Caco-2 (cell line): Measurements from ENCODE around the gene LPCAT4. TPM values are rescaled to one million over a fixed set of nuclear protein-coding genes. Genes with fewer than 3 reads are reported as not detected.

Experiments used
- BruUV-seq: library from RNA; stranded (reverse); fragments of 400-500 nt; replicated peaks from 2 replicates; lab custom pipeline; 2021; lab: Mats Ljungman, UMichigan
- CTCF ChIA-PET: fragments of 300-600 bp; sonication (Branson Sonifier 250); formaldehyde crosslinking; loops from one replicate; lab custom pipeline; 2022; ENCODE audit warnings: antibody characterized with exemption; lab: Charles Lee
- POLR2A ChIA-PET: fragments of 300-600 bp; sonication (Branson Sonifier 250); formaldehyde crosslinking; loops from one replicate; lab custom pipeline; 2022; ENCODE audit warnings: antibody characterized with exemption; lab: Charles Lee
- DNase-seq, 2 experiments: peaks; one replicate each; pipeline versions ENCODE4 v3.0.0 to v3.0.0-alpha.2; 2020 to 2022
- H3K27me3 ChIP-seq: replicated peaks from 2 replicates; pipeline ENCODE4 v1.6.0; 2011; ENCODE audit warnings: low read length; ENCODE audit not compliant: control insufficient read depth, insufficient read depth
- H3K36me3 ChIP-seq: 2 replicates; pipeline ENCODE4 v1.5.1; 2011; ENCODE audit warnings: low read length; ENCODE audit not compliant: control insufficient read depth, insufficient read depth
- H3K4me1 ChIP-seq: fragments of 250-450 bp; sonication (Bioruptor Pico); 2 replicates; pipeline ENCODE4 v1.5.1; 2020; ENCODE audit warnings: mild to moderate bottlenecking
- H3K4me3 ChIP-seq: 2 replicates; pipeline ENCODE4 v1.5.1; 2011; ENCODE audit warnings: low read depth, mild to moderate bottlenecking, control low read depth, low read length
- H3K9me3 ChIP-seq: fragments of 250-450 bp; sonication (Bioruptor Pico); 2 replicates; pipeline ENCODE4 v1.5.1; 2020; ENCODE audit warnings: mild to moderate bottlenecking, moderate library complexity
- H3K27ac Mint-ChIP-seq: one replicate; pipeline ENCODE4 v1.8.0; 2022; ENCODE audit warnings: mixed read lengths; ENCODE audit not compliant: unreplicated experiment
- H3K27me3 Mint-ChIP-seq: one replicate; pipeline ENCODE4 v1.8.0; 2022; ENCODE audit warnings: mixed read lengths; ENCODE audit not compliant: insufficient read depth, unreplicated experiment
- H3K36me3 Mint-ChIP-seq: one replicate; pipeline ENCODE4 v1.8.0; 2022; ENCODE audit warnings: mild to moderate bottlenecking, mixed read lengths; ENCODE audit not compliant: insufficient read depth, unreplicated experiment
- H3K4me1 Mint-ChIP-seq: one replicate; pipeline ENCODE4 v1.8.0; 2022; ENCODE audit warnings: low read depth, mixed read lengths; ENCODE audit not compliant: unreplicated experiment
- H3K4me3 Mint-ChIP-seq: one replicate; pipeline ENCODE4 v1.8.0; 2022; ENCODE audit warnings: mild to moderate bottlenecking, moderate library complexity, mixed read lengths; ENCODE audit not compliant: unreplicated experiment
- H3K9me3 Mint-ChIP-seq: one replicate; pipeline ENCODE4 v1.8.0; 2022; ENCODE audit warnings: mixed read lengths; ENCODE audit not compliant: unreplicated experiment
- intact Hi-C: fragments of 100-400 bp; cut with micrococcal nuclease; formaldehyde crosslinking; loops from one replicate; pipeline ENCODE4 v1.10.0; 2022; ENCODE audit not compliant: unreplicated experiment
- total RNA-seq: library from RNA; stranded (reverse); gene quantifications from 2 replicates; pipeline ENCODE4 v1.2.3, GENCODE V29; 2022
- TF ChIP-seq, protein P1 (sequence below), 2 experiments: fragments of 200-600 bp in 1 of 2; IDR thresholded peaks; 1 replicate in 1 of 2; 2 replicates in 1 of 2; pipeline versions ENCODE4 v1.5.1 to v1.8.0; 2011 to 2022; ENCODE audit warnings: antibody characterized with exemption in 1 of 2, control low read depth in 1 of 2, inconsistent platforms in 1 of 2, low read depth in 1 of 2, low read length in 1 of 2, mild to moderate bottlenecking in 1 of 2, moderate library complexity in 1 of 2; ENCODE audit not compliant: insufficient read depth in 1 of 2, severe bottlenecking in 1 of 2, unreplicated experiment in 1 of 2

The LPCAT4 gene
- total RNA-seq, 1 experiment from 2014 or later, result 37.9 TPM

DNA sequence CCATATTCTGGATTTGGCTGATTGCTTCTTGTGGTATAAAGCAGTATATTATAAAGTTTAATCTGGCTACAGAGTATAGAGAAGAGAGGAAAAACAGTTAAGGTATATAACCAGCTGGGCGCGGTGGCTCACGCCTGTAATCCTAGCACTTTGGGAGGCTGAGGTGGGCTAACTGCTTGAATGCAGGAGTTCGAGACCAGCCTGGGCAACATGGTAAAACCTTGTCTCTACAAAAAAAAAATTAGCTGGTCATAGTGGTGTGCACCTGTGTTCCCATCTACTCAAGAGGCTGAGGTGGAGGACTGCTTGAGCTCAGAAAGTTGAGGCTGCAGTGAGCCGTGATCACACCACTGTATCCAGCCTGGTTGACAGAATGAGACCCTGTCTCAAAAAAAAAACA is 36.7 kb downstream of the LPCAT4 start:
- Histone ChIP-seq H3K4me1 (no peaks in the 10 kb centered on the region), H3K9me3 (no peaks in the 10 kb centered on the region), H3K4me3 (no peak overlapping the region), H3K27me3 (no peaks in the 10 kb centered on the region), H3K36me3 (no peaks in the 10 kb centered on the region)
- DNase-seq, result no peak
- TF ChIP-seq, protein P1, sequence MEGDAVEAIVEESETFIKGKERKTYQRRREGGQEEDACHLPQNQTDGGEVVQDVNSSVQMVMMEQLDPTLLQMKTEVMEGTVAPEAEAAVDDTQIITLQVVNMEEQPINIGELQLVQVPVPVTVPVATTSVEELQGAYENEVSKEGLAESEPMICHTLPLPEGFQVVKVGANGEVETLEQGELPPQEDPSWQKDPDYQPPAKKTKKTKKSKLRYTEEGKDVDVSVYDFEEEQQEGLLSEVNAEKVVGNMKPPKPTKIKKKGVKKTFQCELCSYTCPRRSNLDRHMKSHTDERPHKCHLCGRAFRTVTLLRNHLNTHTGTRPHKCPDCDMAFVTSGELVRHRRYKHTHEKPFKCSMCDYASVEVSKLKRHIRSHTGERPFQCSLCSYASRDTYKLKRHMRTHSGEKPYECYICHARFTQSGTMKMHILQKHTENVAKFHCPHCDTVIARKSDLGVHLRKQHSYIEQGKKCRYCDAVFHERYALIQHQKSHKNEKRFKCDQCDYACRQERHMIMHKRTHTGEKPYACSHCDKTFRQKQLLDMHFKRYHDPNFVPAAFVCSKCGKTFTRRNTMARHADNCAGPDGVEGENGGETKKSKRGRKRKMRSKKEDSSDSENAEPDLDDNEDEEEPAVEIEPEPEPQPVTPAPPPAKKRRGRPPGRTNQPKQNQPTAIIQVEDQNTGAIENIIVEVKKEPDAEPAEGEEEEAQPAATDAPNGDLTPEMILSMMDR (IDR thresholded peaks at IDR 0.05; ENCODE audit: insufficient read depth in 1 of 2, low read depth in 1 of 2, low read length in 1 of 2, severe bottlenecking in 1 of 2, unreplicated experiment in 1 of 2), result no peak
- Mint-ChIP-seq H3K27ac (no peak overlapping the region), H3K36me3 (no peaks in the 10 kb centered on the region), H3K4me3 (no peak overlapping the region), H3K27me3 (no peaks in the 10 kb centered on the region), H3K4me1 (no peaks in the 10 kb centered on the region), H3K9me3 (no peaks in the 10 kb centered on the region)
- CTCF ChIA-PET, result no interaction called here
- POLR2A ChIA-PET, result interaction anchor here (0.9 kb wide), 1 partner anchor 11 kb away, joined by 4 read pairs; no protein-coding TSS in a partner anchor
- BruUV-seq, result no TSS peak
- intact Hi-C loops, result no loop called here

DNA sequence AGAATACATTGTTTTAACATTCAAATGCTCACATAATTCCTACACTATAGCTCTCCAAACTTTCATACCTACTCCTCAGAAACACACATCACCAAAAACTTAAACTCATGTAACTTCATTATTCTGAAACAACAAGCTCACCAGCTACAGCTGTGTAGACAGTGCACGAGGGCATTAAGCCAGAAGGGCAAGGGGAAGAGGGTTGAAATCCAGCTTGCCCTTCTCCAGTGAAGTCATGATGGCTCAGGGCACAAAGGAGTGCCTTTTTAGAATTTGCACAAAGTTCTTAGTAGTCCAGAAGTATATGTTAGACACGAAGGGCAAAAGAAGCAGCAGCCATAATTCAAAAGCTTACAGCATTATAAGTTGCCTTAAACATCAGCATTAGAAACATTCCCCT is 38.0 kb downstream of the LPCAT4 start:
- TF ChIP-seq, protein P1 (IDR thresholded peaks at IDR 0.05; ENCODE audit: insufficient read depth in 1 of 2, low read depth in 1 of 2, low read length in 1 of 2, severe bottlenecking in 1 of 2, unreplicated experiment in 1 of 2), result no peak
- POLR2A ChIA-PET, result no interaction called here
- Mint-ChIP-seq H3K27me3 (no peaks in the 10 kb centered on the region), H3K4me3 (no peak overlapping the region), H3K9me3 (no peaks in the 10 kb centered on the region), H3K36me3 (no peaks in the 10 kb centered on the region), H3K4me1 (no peaks in the 10 kb centered on the region), H3K27ac (no peak overlapping the region)
- Histone ChIP-seq H3K27me3 (no peaks in the 10 kb centered on the region), H3K9me3 (no peaks in the 10 kb centered on the region), H3K4me3 (no peak overlapping the region), H3K36me3 (no peaks in the 10 kb centered on the region), H3K4me1 (no peaks in the 10 kb centered on the region)
- CTCF ChIA-PET, result no interaction called here
- intact Hi-C loops, result no loop called here
- no TSS peak for BruUV-seq
- no peak for DNase-seq

DNA sequence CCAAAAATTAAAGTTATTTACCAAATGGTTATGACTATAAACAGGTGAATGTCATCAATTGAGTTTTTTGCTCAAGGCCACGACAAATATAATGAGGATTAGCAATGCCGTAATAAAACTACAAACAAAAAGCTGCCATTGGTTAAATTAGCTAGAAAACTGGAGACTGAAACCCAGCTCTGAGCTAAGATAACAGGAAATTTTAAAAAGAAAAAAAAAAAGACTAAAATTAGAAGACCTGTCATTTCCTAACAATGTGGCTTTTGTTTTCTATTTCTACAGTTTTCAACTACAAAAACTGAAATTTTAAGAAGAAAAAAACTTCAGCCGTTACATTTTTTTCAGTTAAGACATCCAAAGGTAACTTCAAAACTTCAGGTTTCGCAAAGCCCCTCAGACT is 39.1 kb downstream of the LPCAT4 start:
- no peak overlapping the region for H3K4me3 ChIP-seq
- no peaks in the 10 kb centered on the region for H3K4me1 Mint-ChIP-seq
- H3K27ac Mint-ChIP-seq, result no peak overlapping the region
- intact Hi-C loops, result no loop called here
- POLR2A ChIA-PET, result no interaction called here
- TF ChIP-seq, protein P1 (IDR thresholded peaks at IDR 0.05; ENCODE audit: insufficient read depth in 1 of 2, low read depth in 1 of 2, low read length in 1 of 2, severe bottlenecking in 1 of 2, unreplicated experiment in 1 of 2), result no peak
- no peak for DNase-seq
- no peaks in the 10 kb centered on the region for H3K36me3 Mint-ChIP-seq
- no peak overlapping the region for H3K4me3 Mint-ChIP-seq
- H3K9me3 ChIP-seq, result no peaks in the 10 kb centered on the region; the same call in 1 of the 2 replicates
- H3K9me3 Mint-ChIP-seq, result peaks cover 5% of the 10 kb centered on the region
- no peaks in the 10 kb centered on the region for H3K4me1 ChIP-seq
- CTCF ChIA-PET, result interaction anchor here (0.9 to 1.2 kb wide), 2 partner anchors 10 to 218 kb away, joined by 3 to 5 read pairs; partner anchors contain the start of gene SLC12A6
- no peaks in the 10 kb centered on the region for H3K36me3 ChIP-seq
- no peaks in the 10 kb centered on the region for H3K27me3 ChIP-seq
- H3K27me3 Mint-ChIP-seq, result no peaks in the 10 kb centered on the region
- no TSS peak for BruUV-seq
